RPMI7951 (cell line): ENCODE results near the gene PIP5K1B. TPM values are rescaled to one million over a fixed set of nuclear protein-coding genes. Genes with fewer than 3 reads are reported as not detected.

Source experiments
- DNase-seq: peaks from one replicate; pipeline ENCODE4 v3.0.0-alpha.2; 2012; ENCODE audit warnings: low read depth
- total RNA-seq: library from RNA; depleted of rRNA; stranded (reverse); fragments of >200 nt; shearing (Covaris generic); gene quantifications from 2 replicates; pipeline ENCODE4 v1.2.3, GENCODE V29; 2014

PIP5K1B gene
- total RNA-seq, 1 experiment from 2014 or later, result not detected

GRCh38 chr9:68707801-68708488, 2.9 kb downstream of the PIP5K1B start:
- DNase-seq, result no peak

GRCh38 chr9:68708513-68708912, 3.5 kb downstream of the PIP5K1B start:
- no peak for DNase-seq

DNA sequence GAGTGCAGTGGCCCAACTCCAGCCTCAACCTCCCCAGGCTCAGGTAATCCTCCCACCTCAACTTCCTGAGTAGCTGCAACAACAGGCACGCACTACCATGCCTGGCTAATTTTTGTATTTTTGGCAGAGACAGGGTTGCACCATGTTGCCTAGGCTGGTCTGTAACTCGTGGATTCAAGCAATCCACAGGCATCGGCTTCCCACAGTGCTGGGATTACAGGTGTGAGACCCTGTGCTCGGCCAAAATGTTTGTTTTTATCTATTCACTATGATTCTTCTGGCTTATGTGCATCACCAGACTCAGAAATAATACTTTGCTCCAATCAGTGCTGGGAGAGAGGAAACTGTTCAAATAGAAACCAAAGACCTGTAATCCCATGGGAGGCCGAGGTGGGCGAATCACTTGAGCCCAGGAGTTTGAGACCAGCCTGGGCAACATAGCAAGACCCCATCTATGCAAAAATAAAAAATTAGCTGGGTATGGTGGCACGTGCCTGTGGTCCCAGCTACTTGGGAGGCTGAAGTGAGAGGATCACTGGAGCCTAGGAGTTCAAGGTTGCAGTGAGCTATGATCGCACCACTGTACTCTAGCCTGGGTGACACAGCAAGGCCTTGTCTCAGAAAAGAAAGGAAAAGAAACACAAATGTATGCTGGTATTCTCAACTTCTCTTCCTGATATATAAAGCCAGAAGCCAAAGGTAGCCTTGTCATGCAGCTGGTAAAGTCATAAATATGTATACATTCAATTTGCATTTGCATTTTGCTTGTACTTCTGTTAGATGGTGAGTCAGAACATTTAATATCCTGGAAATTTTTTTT, 4.5 kb downstream of the PIP5K1B start:
- no peak for DNase-seq

DNA sequence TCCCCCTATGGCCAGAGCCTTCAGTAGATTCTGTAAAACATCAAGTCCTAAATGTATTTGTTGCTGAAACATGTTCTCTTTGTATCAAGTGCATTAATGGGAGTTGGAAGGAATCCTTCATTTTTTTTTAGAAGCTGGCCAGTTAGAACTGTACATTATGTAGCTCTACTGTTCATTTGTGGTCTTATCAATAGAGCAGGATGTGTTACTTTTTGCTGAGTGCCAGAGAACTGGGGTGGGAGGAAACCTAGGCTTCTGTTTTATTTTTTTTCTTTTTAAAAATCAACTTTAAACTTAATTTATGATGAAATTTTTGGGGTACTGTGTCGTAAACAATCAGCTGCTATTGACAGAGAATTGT, 5.1 kb downstream of the PIP5K1B start:
- no peak for DNase-seq

GRCh38 chr9:68711281-68711680, 6.2 kb downstream of the PIP5K1B start:
- no peak for DNase-seq

DNA sequence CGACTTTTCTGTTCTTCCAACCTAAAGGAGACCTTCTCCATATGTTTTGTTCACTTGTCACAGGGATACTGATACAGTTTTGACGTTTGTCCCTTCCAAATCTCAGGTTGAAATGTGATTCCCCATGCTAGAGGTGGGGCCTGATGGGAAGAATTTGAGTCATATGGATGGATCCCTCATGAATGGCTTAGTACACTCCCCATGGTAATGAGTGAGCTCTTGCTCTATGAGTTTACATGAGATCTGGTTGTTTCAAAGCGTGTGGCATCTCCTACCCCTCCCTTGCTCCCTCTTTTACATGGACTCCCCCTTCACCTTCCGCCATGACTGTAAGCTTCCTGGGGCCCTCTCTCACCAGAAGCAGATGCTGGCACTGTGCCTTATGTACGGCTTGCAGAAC, 6.9 kb downstream of the PIP5K1B start:
- DNase-seq, result no peak

DNA sequence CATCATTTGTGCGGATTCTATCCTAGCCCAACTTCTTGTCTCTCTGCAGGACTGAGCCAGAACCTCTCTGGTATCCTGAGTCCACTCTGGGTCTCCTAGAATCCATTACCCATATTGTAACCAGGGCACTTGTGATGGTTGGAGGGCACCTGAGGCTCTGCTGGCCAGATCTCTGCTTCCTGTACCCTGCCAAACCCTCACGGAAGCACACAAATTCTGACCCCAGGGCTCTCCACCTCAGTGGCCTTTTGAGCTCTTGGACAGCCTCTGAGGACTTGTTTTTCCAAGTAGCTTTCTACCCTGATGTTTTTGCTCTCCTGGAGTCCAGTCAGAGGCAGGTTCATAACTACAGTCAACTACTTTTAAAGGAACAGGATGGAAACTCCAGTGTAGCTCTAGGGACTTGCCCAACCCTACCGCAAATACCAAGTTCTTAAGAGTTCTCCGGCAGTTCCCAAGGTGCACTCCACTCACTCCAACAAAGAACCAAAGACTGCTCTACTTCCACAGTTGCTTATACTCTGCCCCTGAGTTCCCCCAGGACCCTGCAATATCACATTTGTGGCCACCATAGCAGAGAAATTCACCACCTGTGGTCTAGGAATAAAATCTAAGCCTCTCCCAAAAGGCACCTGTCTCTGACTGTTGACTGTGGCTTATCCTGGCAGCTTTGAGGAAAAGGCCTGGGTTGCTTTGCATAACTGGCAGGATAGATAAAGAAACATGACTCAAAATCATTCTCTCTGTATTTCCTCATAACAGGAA, 9.6 kb downstream of the PIP5K1B start:
- DNase-seq, result no peak

DNA sequence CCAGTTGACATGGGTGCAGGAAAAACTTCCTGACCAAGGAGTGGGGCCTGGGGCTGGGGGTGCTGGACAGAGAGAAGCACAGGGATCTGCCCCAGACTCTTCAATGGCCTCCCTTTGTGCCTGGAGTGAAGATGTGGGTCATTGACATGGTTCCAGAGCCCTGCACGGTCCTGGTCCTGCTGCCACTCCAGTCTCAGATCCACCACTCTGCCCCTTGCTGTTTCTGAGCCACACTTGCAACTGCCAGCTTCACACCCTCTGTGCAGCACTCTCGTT, 10.1 kb downstream of the PIP5K1B start:
- DNase-seq, result no peak

- DNase-seq, result no peak
These were observed 12.8 kb downstream of the PIP5K1B start for GRCh38 chr9:68717552-68718443.

DNA sequence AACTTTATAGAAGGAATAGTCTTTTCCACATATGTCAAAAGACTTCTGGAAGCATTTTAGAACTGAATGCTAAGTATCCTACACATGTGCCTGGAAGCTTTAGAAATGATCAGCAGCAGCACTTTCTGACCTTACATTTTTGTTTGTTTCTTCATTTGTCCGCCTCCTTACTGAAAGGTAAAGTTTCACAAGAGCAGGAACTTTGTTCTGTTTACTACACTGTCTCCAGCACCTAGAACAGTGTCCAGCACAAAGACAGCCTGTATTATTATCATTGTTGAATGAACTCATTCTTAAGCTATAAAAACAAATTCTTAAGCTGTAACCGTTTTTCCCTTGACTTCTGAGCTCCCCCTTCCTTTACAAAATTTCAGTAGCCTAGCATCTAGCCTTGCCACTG, 14.8 kb downstream of the PIP5K1B start:
- no peak for DNase-seq

DNA sequence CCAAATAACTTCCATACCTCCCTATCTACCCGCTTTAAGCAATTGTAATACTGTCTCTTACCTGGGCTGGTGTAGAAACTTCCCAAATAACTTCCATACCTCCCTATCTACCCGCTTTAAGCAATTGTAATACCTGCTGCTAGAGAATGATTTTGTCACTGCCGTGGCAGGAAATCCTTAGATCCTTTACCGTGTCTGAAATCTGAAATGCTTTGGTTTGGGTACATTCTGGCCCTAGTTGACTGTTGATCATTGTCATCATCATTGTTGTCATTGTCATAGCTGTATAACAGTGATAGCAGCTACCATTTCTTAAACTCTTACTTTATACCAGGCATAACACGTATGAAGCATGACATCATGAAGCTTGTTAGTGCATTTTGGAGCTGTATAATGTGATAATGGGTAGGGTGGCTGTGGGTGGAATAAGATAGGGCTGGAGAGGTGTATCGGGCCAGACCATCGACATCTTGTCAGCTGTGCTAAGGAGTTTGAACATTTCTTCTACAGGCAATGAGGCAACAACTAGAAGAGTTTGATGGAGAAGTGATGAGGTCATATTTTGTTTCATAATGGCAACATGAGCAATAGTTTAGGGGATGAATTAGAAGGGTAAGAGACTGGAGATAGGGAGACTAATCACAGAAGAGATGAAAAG, 15.7 kb downstream of the PIP5K1B start:
- DNase-seq, result no peak

GRCh38 chr9:68721666-68722330, 16.8 kb downstream of the PIP5K1B start:
- no peak for DNase-seq

DNA sequence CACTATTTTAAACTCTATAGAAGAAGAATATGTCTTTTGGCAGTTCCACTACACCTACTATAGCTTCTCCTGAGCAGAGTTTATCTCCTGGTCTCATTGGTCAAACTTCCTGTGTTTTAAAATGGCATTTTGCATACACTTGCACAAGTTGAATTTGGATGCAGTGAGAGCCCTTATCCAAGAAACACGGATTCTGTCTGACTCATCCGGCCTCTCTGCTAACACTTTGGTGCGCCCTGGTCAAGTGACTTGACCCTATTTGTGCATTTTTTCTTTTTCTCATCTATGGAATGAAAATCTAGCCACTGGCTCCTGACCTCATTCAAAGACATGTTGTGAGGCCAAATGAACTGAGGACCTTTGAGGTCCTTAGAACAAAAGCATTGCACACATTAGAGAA, 20.0 kb downstream of the PIP5K1B start:
- DNase-seq, result no peak

- DNase-seq, result no peak
These were observed 21.4 kb downstream of the PIP5K1B start for GRCh38 chr9:68726489-68726888.

- no peak for DNase-seq
These were observed 22.6 kb downstream of the PIP5K1B start for GRCh38 chr9:68727636-68728035.

GRCh38 chr9:68728731-68729130, 23.7 kb downstream of the PIP5K1B start:
- no peak for DNase-seq

DNA sequence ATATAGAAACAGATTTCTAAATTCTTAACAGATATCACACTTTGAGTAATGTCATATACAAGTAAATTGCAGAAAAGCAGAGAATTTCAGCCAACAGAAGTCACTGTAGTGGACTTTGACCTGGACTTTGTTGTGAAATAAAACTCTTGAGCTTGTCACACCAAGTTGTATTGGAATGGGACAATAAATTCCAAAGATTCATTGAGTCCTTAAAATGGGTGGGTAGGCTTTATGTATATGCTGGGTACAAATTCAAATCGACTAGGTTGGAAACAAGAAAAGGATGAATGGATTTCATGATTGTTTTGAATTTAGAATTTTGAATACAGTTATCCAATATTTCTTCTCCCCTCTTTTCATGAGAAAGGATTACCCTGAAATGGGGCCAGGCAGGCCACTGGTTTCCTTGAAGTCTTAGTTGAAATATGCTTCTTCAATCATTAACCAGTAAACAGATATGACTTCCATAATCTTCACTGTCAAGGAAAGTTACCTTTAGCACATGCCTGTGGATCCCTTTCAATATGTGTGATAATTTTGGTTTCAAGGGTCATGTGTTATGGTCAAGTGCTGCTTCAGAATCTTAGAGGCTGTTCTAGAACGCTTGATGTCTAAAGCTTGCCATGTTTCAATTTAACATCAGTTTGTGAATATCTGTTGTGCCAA, 25.7 kb downstream of the PIP5K1B start:
- DNase-seq, result no peak

DNA sequence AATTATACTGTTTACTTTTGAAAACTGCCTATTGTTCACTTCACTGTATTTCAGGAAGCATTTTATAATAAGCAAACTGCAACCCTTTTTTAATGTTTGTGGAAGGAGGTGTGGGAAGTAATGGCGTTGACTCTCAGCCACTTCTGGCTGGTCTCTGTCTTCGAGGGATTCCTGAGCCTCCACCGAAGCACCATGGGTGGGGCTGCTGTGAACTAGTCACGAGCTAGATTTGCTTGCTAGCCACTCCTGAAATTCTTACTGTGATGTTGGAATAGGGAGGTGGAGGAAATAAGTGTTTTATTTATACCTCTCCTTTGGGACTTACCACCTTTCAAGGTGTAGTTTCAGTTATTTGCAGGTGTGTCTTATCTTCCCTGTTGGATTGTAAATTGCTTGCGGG, 26.8 kb downstream of the PIP5K1B start:
- DNase-seq, result no peak

- no peak for DNase-seq
These were observed 27.5 kb downstream of the PIP5K1B start for GRCh38 chr9:68732405-68733020.

GRCh38 chr9:68733021-68733405, 28.0 kb downstream of the PIP5K1B start:
- DNase-seq, result no peak
